ENCODE measurements around the gene KRTAP1-1. TPM values are rescaled to one million over a fixed set of nuclear protein-coding genes. Genes with fewer than 3 reads are reported as not detected.

Gene KRTAP1-1
- total RNA-seq, 4 donors from 2014 or later, result not detected

GRCh38 chr17:40993839-40994238, 47.4 kb downstream of the KRTAP1-1 start, which contains the start of gene KRTAP3-3:
KRTAP3-3 (minus strand) TSS chr17:40994164; CDS start chr17:40994097, 67 bp downstream.
- DNase-seq (ENCODE audit: low spot score), result no peak
- ATAC-seq (ENCODE audit: low FRiP score), result no peak
- no peak for TF ChIP-seq CTCF (IDR thresholded peaks at IDR 0.05)

GRCh38 chr17:40993084-40993483, 48.2 kb downstream of the KRTAP1-1 start:
- ATAC-seq (ENCODE audit: low FRiP score), result no peak
- no peak for TF ChIP-seq CTCF (IDR thresholded peaks at IDR 0.05)

GRCh38 chr17:40992666-40993065, 48.6 kb downstream of the KRTAP1-1 start:
- ATAC-seq (ENCODE audit: low FRiP score), result no peak
- TF ChIP-seq CTCF (IDR thresholded peaks at IDR 0.05), result no peak
- no peak for DNase-seq (ENCODE audit: low spot score)

More at GRCh38 chr17:40993084-40993483, 48.2 kb downstream of the KRTAP1-1 start:
- DNase-seq (ENCODE audit: low spot score), result no peak

Small RNA genes lying within 50 kb of the gene (small RNA-seq; reads per million reads assigned to genes)
- gene KRTAP3-4P, result not detected

Other genes with a start within 250 kb of the KRTAP1-1 start
- not detected for gene KRT28, start 241.5 kb downstream of the KRTAP1-1 start, total RNA-seq
- gene KRT10, start 218.8 kb downstream of the KRTAP1-1 start, total RNA-seq, result 10 to 100 TPM in 2 of 4 donors, 1 to 10 TPM in 2; 4.4 to 17.5 (median 10.8) TPM
- not detected for gene KRT12, start 174.2 kb downstream of the KRTAP1-1 start, total RNA-seq
- gene KRT20, start 156.2 kb downstream of the KRTAP1-1 start, total RNA-seq, result not detected
- gene KRT23, start 103.8 kb downstream of the KRTAP1-1 start, total RNA-seq, result 1 to 10 TPM in 1 of 4 donors, not detected in 3; 4.3 TPM
- not detected for gene KRT39, start 74.5 kb downstream of the KRTAP1-1 start, total RNA-seq
- gene KRT40, start 57.1 kb downstream of the KRTAP1-1 start, total RNA-seq, result not detected
- not detected for gene KRTAP3-3, start 47.3 kb downstream of the KRTAP1-1 start, total RNA-seq
- not detected for gene KRTAP3-2, start 41.5 kb downstream of the KRTAP1-1 start, total RNA-seq
- not detected for gene KRTAP3-1, start 32.3 kb downstream of the KRTAP1-1 start, total RNA-seq
- not detected for gene KRTAP1-5, start 14.2 kb downstream of the KRTAP1-1 start, total RNA-seq
- not detected for gene KRTAP1-4, start 11.3 kb downstream of the KRTAP1-1 start, total RNA-seq
- not detected for gene KRTAP1-3, start 6.6 kb downstream of the KRTAP1-1 start, total RNA-seq
- gene KRTAP2-1, start 5.9 kb upstream of the KRTAP1-1 start, total RNA-seq, result not detected
- gene KRTAP2-2, start 13.8 kb upstream of the KRTAP1-1 start, total RNA-seq, result not detected
- gene KRTAP2-3, start 18.7 kb upstream of the KRTAP1-1 start, total RNA-seq, result not detected
- gene KRTAP2-4, start 24.4 kb upstream of the KRTAP1-1 start, total RNA-seq, result not detected
- not detected for gene KRTAP4-7, start 42.7 kb upstream of the KRTAP1-1 start, total RNA-seq
- gene KRTAP4-8, start 56.7 kb upstream of the KRTAP1-1 start, total RNA-seq, result not detected
- gene KRTAP4-16, start 60.8 kb upstream of the KRTAP1-1 start, total RNA-seq, result not detected
- not detected for gene KRTAP4-9, start 63.9 kb upstream of the KRTAP1-1 start, total RNA-seq
- gene KRTAP4-11, start 76.9 kb upstream of the KRTAP1-1 start, total RNA-seq, result not detected
- gene KRTAP4-12, start 82.7 kb upstream of the KRTAP1-1 start, total RNA-seq, result not detected
- gene KRTAP4-6, start 99.1 kb upstream of the KRTAP1-1 start, total RNA-seq, result not detected
- not detected for gene KRTAP4-5, start 108.4 kb upstream of the KRTAP1-1 start, total RNA-seq
- gene KRTAP4-4, start 119.3 kb upstream of the KRTAP1-1 start, total RNA-seq, result not detected
- gene KRTAP4-3, start 126.8 kb upstream of the KRTAP1-1 start, total RNA-seq, result not detected
- not detected for gene KRTAP4-2, start 136.8 kb upstream of the KRTAP1-1 start, total RNA-seq
- gene KRTAP4-1, start 143.5 kb upstream of the KRTAP1-1 start, total RNA-seq, result not detected
- gene KRTAP9-1, start 148.4 kb upstream of the KRTAP1-1 start, total RNA-seq, result not detected
- gene KRTAP9-2, start 185.2 kb upstream of the KRTAP1-1 start, total RNA-seq, result not detected
- not detected for gene KRTAP9-3, start 191.0 kb upstream of the KRTAP1-1 start, total RNA-seq
- not detected for gene KRTAP9-8, start 196.5 kb upstream of the KRTAP1-1 start, total RNA-seq
- not detected for gene KRTAP9-4, start 208.2 kb upstream of the KRTAP1-1 start, total RNA-seq
- not detected for gene KRTAP9-9, start 213.9 kb upstream of the KRTAP1-1 start, total RNA-seq
- not detected for gene KRTAP9-6, start 223.9 kb upstream of the KRTAP1-1 start, total RNA-seq
- gene KRTAP9-7, start 234.2 kb upstream of the KRTAP1-1 start, total RNA-seq, result not detected